K562 (cell line): Measurements from ENCODE around the gene EMC10.

Experiments used
- CBX8 ChIP-seq: fragments of 200-600 bp; sonication (generic); IDR thresholded peaks from 2 replicates; pipeline ENCODE4 v1.6.1; 2012; ENCODE audit warnings: borderline replicate concordance, mixed run types, low read depth, mild to moderate bottlenecking, moderate library complexity, mixed read lengths, low read length, control low read depth, inconsistent platforms; ENCODE audit not compliant: poor library complexity, severe bottlenecking; ENCODE audit errors: extremely low read depth
- CREB1 ChIP-seq, 2 experiments: sonication (generic) in 1 of 2; formaldehyde crosslinking in 1 of 2; IDR thresholded peaks; 2 replicates each; pipeline versions ENCODE4 v1.6.1 to v1.8.0; 2012 to 2022; ENCODE audit warnings: inconsistent platforms in 1 of 2, mild to moderate bottlenecking in 1 of 2, missing genetic modification reagents in 1 of 2, moderate library complexity in 1 of 2
- CTCF ChIP-seq, 3 experiments: IDR thresholded peaks in 2 of 3; conservative IDR thresholded peaks in 1 of 3; 2 replicates each; pipeline ENCODE4 v1.5.1; 2011 to 2012; ENCODE audit warnings: low read length in 3 of 3, mild to moderate bottlenecking in 3 of 3, control low read depth in 2 of 3, improper control_type of control experiment in 1 of 3, inconsistent platforms in 1 of 3, low read depth in 1 of 3, mixed read lengths in 1 of 3, moderate library complexity in 1 of 3; ENCODE audit not compliant: insufficient read depth in 2 of 3
- EGR1 ChIP-seq: fragments of 450-650 bp; conservative IDR thresholded peaks from 2 replicates; pipeline ENCODE4 v1.6.1; 2017; ENCODE audit warnings: mild to moderate bottlenecking
- IRF9 ChIP-seq: fragments of 450-650 bp; IDR thresholded peaks from 2 replicates; pipeline ENCODE4 v1.6.1; 2016; ENCODE audit warnings: missing biosample characterization, missing genetic modification characterization
- MTF1 ChIP-seq: fragments of 250-450 bp; sonication (Bioruptor Pico); IDR thresholded peaks from 2 replicates; pipeline ENCODE4 v1.9.0; 2021; ENCODE audit warnings: moderate library complexity, mild to moderate bottlenecking, inconsistent platforms, borderline replicate concordance
- POLR2A ChIP-seq: fragments of 450-650 bp; conservative IDR thresholded peaks from 2 replicates; pipeline ENCODE4 v1.6.1; 2016
- SMC3 ChIP-seq: conservative IDR thresholded peaks from 2 replicates; pipeline ENCODE4 v1.6.1; 2011; ENCODE audit warnings: low read depth, low read length, improper control_type of control experiment; ENCODE audit not compliant: insufficient read depth
- STAT6 ChIP-seq: sonication (generic); formaldehyde crosslinking; IDR thresholded peaks from 2 replicates; pipeline ENCODE4 v1.8.1; 2023; ENCODE audit warnings: mild to moderate bottlenecking, missing genetic modification reagents
- ZC3H11A ChIP-seq: IDR thresholded peaks from 2 replicates; pipeline ENCODE4 v1.6.1; 2012; ENCODE audit warnings: low read depth, low read length, improper control_type of control experiment
- ZFX ChIP-seq: sonication (generic); formaldehyde crosslinking; IDR thresholded peaks from 2 replicates; pipeline ENCODE4 v1.8.0; 2022; ENCODE audit warnings: mild to moderate bottlenecking, missing genetic modification reagents, moderate library complexity

- TF ChIP-seq ZC3H11A (no peak), EGR1 (no peak), CTCF (IDR thresholded peaks at IDR 0.05 in 2 of 3, conservative IDR thresholded peaks at IDR 0.05 in 1 of 3; ENCODE audit: insufficient read depth in 2 of 3, low read depth in 1 of 3, low read length in 3 of 3) (no peak), CREB1 (IDR thresholded peaks at IDR 0.05) (no peak), CREB1 (CRISPR knock-in tag; IDR thresholded peaks at IDR 0.05) (no peak), SMC3 (no peak), ZFX (no peak), POLR2A (no peak), IRF9 (tag) (no peak), MTF1 (CRISPR knock-in tag) (no peak), CBX8 (no peak), STAT6 (CRISPR knock-in tag) (no peak)
These were observed 18.1 kb downstream of the EMC10 start for GRCh38 chr19:50494186-50495019.
